ENCODE data around the gene STXBP5. TPM values are rescaled to one million over a fixed set of nuclear protein-coding genes. Genes with fewer than 3 reads are reported as not detected.

Gene STXBP5
- total RNA-seq, 4 donors from 2014 or later: 23.7 to 39.1 (median 25.8) TPM

DNA sequence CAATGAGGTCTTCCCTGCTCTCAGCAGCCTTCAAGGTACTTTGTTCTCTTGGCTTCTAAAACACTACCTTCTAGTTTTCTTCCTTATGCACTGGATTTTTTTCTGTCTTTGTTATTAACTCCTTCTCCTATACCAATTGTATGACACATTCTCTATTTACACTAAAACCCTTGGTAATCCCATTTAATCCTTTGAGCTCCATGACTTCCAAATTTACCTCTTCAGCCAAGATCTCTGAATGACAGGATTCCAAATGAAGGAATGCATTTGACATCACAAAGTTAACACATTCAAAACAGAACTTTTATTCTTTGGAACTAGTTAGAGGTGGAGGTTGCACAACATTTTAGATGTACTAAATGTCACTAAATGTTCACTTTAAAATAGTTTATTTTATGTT is 217.7 kb downstream of the STXBP5 start:
- Histone ChIP-seq H3K27me3 (no peaks in the 10 kb centered on the region), H3K36me3 (no peaks in the 10 kb centered on the region), H3K27ac (no peak overlapping the region), H3K4me3 (no peak overlapping the region), H3K4me1 (no peaks in the 10 kb centered on the region), H3K9me3 (peaks cover 0 to 13% (median 0%) of the 10 kb centered on the region in 4 donors)
- TF ChIP-seq EP300 (IDR thresholded peaks at IDR 0.05) (no peak), POLR2A (IDR thresholded peaks at IDR 0.05) (no peak)
- TF ChIP-seq, protein P1, sequence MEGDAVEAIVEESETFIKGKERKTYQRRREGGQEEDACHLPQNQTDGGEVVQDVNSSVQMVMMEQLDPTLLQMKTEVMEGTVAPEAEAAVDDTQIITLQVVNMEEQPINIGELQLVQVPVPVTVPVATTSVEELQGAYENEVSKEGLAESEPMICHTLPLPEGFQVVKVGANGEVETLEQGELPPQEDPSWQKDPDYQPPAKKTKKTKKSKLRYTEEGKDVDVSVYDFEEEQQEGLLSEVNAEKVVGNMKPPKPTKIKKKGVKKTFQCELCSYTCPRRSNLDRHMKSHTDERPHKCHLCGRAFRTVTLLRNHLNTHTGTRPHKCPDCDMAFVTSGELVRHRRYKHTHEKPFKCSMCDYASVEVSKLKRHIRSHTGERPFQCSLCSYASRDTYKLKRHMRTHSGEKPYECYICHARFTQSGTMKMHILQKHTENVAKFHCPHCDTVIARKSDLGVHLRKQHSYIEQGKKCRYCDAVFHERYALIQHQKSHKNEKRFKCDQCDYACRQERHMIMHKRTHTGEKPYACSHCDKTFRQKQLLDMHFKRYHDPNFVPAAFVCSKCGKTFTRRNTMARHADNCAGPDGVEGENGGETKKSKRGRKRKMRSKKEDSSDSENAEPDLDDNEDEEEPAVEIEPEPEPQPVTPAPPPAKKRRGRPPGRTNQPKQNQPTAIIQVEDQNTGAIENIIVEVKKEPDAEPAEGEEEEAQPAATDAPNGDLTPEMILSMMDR (IDR thresholded peaks at IDR 0.05): no peak
- DNase-seq (ENCODE audit: low spot score in 2 of 2): no peak

DNA sequence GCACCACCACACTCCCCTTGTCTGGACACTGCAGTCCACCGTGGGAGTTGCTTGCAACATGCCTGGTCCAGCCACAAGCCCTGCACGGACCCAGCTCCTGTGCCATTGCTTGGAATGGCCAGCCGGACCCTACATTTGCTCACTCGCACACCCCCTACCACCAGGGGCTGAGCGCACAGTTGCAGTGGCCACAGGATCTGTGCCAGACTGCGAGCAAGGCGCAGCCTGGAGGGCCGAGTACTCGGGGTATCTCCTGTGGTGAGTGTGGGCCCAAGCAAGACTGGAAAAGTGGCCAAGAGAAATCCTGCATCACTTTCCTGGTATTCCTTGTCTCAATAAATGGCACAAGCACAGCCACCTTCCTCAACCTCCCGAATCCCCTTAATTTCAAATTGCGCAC is 218.9 kb downstream of the STXBP5 start:
- Histone ChIP-seq H3K36me3 (no peaks in the 10 kb centered on the region), H3K27ac (no peak overlapping the region), H3K4me1 (no peaks in the 10 kb centered on the region), H3K9me3 (peaks cover 0 to 13% (median 0%) of the 10 kb centered on the region in 4 donors), H3K27me3 (no peaks in the 10 kb centered on the region), H3K4me3 (no peak overlapping the region)
- TF ChIP-seq, protein P1 (IDR thresholded peaks at IDR 0.05): no peak
- TF ChIP-seq EP300 (IDR thresholded peaks at IDR 0.05) (no peak), POLR2A (IDR thresholded peaks at IDR 0.05) (no peak)
- 94 to 98% methylated on average over 10 to 11 of the region's 11 CpGs for WGBS, 2 donors
- no peak for DNase-seq (ENCODE audit: low spot score in 2 of 2)

DNA sequence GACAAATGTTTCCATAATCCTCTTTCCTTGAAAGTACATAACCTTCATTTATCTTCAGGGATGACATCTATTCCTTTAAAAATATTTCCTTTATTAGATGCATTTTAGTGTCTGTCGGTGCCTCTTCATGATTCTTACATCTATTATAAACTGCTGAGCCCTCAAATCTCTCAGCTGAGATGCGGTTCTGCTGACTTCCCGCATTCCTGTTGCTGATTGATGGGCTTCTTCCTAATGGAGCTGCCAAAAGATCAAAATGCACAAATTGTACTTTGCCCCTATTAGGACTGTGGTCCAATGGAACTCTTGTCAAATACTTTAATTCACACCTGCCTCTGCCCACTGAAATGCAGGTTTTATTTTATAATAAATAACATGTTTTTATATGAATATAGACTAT is 225.6 kb downstream of the STXBP5 start:
- Histone ChIP-seq H3K27ac (no peak overlapping the region), H3K4me1 (no peaks in the 10 kb centered on the region), H3K27me3 (no peaks in the 10 kb centered on the region), H3K36me3 (no peaks in the 10 kb centered on the region), H3K9me3 (peaks cover 0 to 4% (median 0%) of the 10 kb centered on the region in 4 donors), H3K4me3 (no peak overlapping the region)
- 43 to 45% methylated on average over 3 of the region's 3 CpGs for WGBS, 2 donors
- DNase-seq (ENCODE audit: low spot score in 2 of 2): no peak
- TF ChIP-seq, protein P1 (IDR thresholded peaks at IDR 0.05): no peak
- no peak for TF ChIP-seq EP300 (IDR thresholded peaks at IDR 0.05)
- no peak for TF ChIP-seq POLR2A (IDR thresholded peaks at IDR 0.05)

- no peaks in the 10 kb centered on the region for H3K4me1 ChIP-seq
- no peak overlapping the region for H3K27ac ChIP-seq
- no peak for DNase-seq (ENCODE audit: low spot score in 2 of 2)
- no peaks in the 10 kb centered on the region for H3K36me3 ChIP-seq
- no peaks in the 10 kb centered on the region for H3K9me3 ChIP-seq
- no peaks in the 10 kb centered on the region for H3K27me3 ChIP-seq
- no peak overlapping the region for H3K4me3 ChIP-seq
- 94% methylated on average over 2 of the region's 2 CpGs for WGBS, 2 donors
- TF ChIP-seq, protein P1 (IDR thresholded peaks at IDR 0.05): no peak
- TF ChIP-seq POLR2A (IDR thresholded peaks at IDR 0.05): no peak
- TF ChIP-seq EP300 (IDR thresholded peaks at IDR 0.05): no peak
These were observed 226.6 kb downstream of the STXBP5 start for GRCh38 chr6:147430811-147431210.

DNA sequence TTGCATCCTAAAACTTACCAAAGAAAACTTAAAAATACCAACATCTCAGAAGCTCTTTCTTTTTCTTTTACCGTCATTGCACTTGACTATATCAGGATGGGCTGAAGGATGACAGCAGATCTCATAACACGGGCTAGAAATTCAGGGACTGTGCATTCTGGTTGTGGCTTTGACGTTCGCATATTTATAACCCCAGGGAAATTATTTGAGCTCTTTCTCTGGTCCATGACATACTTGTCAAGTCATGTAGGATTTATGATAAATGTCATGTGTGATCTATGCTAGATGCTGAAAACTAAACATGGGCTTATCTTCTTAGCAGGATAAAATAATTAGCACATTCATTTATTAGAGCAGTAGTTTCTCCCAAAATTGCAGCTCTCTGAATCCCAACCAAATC is 229.9 kb downstream of the STXBP5 start:
- H3K9me3 ChIP-seq: no peaks in the 10 kb centered on the region
- H3K4me1 ChIP-seq: no peaks in the 10 kb centered on the region
- H3K27ac ChIP-seq: no peak overlapping the region
- 82 to 89% methylated on average over 4 of the region's 4 CpGs for WGBS, 2 donors
- H3K4me3 ChIP-seq: no peak overlapping the region
- no peaks in the 10 kb centered on the region for H3K27me3 ChIP-seq
- H3K36me3 ChIP-seq: no peaks in the 10 kb centered on the region
- TF ChIP-seq POLR2A (IDR thresholded peaks at IDR 0.05) (no peak), EP300 (IDR thresholded peaks at IDR 0.05) (no peak)
- TF ChIP-seq, protein P1 (IDR thresholded peaks at IDR 0.05): no peak
- no peak for DNase-seq (ENCODE audit: low spot score in 2 of 2)
